Heart right ventricle (tissue), 16 donors: ENCODE results near the gene IL20RA. TPM values are rescaled to one million over a fixed set of nuclear protein-coding genes. Genes with fewer than 3 reads are reported as not detected.

ENCODE experiments used
- ATAC-seq, 8 donors: fragments of 200-7000 bp; cut with Tn5 transposase; one replicate each; pipeline ENCODE4 v1.9.1; 2020; ENCODE audit warnings: mild to moderate bottlenecking in 8 of 8, moderate library complexity in 8 of 8, moderate number of reproducible peaks in 1 of 8
- DNase-seq, 2 donors: peaks; one replicate each; pipeline ENCODE4 v3.0.0-alpha.2; 2020
- H3K27ac ChIP-seq, 10 donors: fragments of 200-600 bp; sonication (generic) in 2 of 10; one replicate each; pipeline versions ENCODE4 v1.5.0 to v1.8.0; 2020 to 2022; ENCODE audit warnings: mild to moderate bottlenecking in 3 of 10
- H3K27me3 ChIP-seq, 7 donors: fragments of 200-600 bp; one replicate each; pipeline ENCODE4 v1.8.0; 2021 to 2022; ENCODE audit warnings: mild to moderate bottlenecking in 2 of 7
- H3K36me3 ChIP-seq, 9 donors: fragments of 200-600 bp; sonication (generic) in 1 of 9; one replicate each; pipeline versions ENCODE4 v1.5.0 to v1.8.0; 2020 to 2022; ENCODE audit warnings: mild to moderate bottlenecking in 2 of 9
- H3K4me1 ChIP-seq, 9 donors: fragments of 200-600 bp; sonication (generic) in 1 of 9; one replicate each; pipeline versions ENCODE4 v1.5.0 to v1.8.0; 2020 to 2022; ENCODE audit warnings: mild to moderate bottlenecking in 4 of 9
- H3K4me3 ChIP-seq, 10 donors: fragments of 200-600 bp; sonication (generic) in 2 of 10; one replicate each; pipeline versions ENCODE4 v1.5.0 to v1.8.0; 2020 to 2022; ENCODE audit warnings: mild to moderate bottlenecking in 7 of 10, moderate library complexity in 2 of 10
- H3K9me3 ChIP-seq, 11 donors: fragments of 200-600 bp in 10 of 11; sonication (generic) in 2 of 11; one replicate each; pipeline versions ENCODE4 v1.5.0 to v1.8.0; 2013 to 2022; ENCODE audit warnings: mild to moderate bottlenecking in 2 of 11, control low read depth in 1 of 11, moderate library complexity in 1 of 11
- CTCF ChIP-seq, 9 donors: fragments of 200-600 bp; sonication (generic) in 2 of 9; IDR thresholded peaks; one replicate each; pipeline versions ENCODE4 v1.5.0 to v1.8.0; 2021 to 2022; ENCODE audit warnings: antibody characterized with exemption in 9 of 9, mild to moderate bottlenecking in 5 of 9, moderate library complexity in 1 of 9
- WGBS, 2 donors: extraction: QIAGEN DNeasy Blood & Tissue Kit; methylation state at CpG; one replicate each; pipeline ENCODE4 v1.1.7; 2013; ENCODE audit warnings: inconsistent platforms in 1 of 2; 5-methylcytosine and 5-hydroxymethylcytosine counted together
- intact Hi-C, 10 donors: fragments of 100-400 bp; cut with DNase I; formaldehyde crosslinking; loops; one replicate each; pipeline versions ENCODE4 v1.11.1 to v1.14.2; 2022
- polyA plus RNA-seq, 2 donors: library from polyadenylated mRNA; stranded (reverse); fragments of 200-250 nt; gene quantifications; one replicate each; pipeline ENCODE4 v1.2.3, GENCODE V29; 2013
- total RNA-seq, 10 donors: library from RNA; stranded (reverse); fragmentation: NEBNext Ultra II Directional in 3 of 10; extraction: Animal tissue kit (Norgen Biotek cat#: 25700) in 3 of 10; gene quantifications; one replicate each; pipeline versions ENCODE4 v1.2.1 to v1.2.4, GENCODE V29; 2021 to 2023
- donor health status: Arrhythmogenic right ventricular cardiomyopathy.
- donor health status: ischemic (EF 13 %, LVEDD 7.1; RV severe dilation, severe dysfunction).
- donor health status: healthy with polysubstance abuse.
- donor health status: DM: no; HTN: yes; CAD: no.
- donor health status: DM: no; HTN: no; CAD: no.
- donor health status: ischemic (EF 25% LVEDD 6.9; RV normal size, moderate dysfunction).
- donor health status: ischemic (EF 25% LVEDD 5.7; RV mildly dilated, moderate dysfunction).
- donor health status: healthy.
- donor health status: DM: yes; HTN: yes; CAD: no.
- donor health status: Ischemic cardiomyopathy.
- donor health status: ischemic (EF 35%, LVEDD 5.7; RV mildly dilated, moderate dysfunction).
- donor health status: nonischemic (EF 11% LVEDD 7.7; RV severe dilation, severe dysfunction).
- donor health status: DM: yes; HTN: yes; CAD: no.
- donor health status: PGD.
- donor health status: ischemic (EF 29% LVEDD 5.4; RV normal size, mild dysfunction).
- donor health status: nonischemic (EF 23%, LVEDD 6.1; RV moderate dilation, normal function).

IL20RA gene
- total and polyA plus RNA-seq, 12 donors = 0.28 to 15.4 (median 2.1) TPM

- no peak overlapping the region for H3K27ac ChIP-seq
- WGBS, 2 donors = 77 to 83% methylated on average over 4 of the region's 4 CpGs
- intact Hi-C loops = no loop called here
- no peaks in the 10 kb centered on the region for H3K9me3 ChIP-seq
- H3K27me3 ChIP-seq = peaks cover 0 to 8% (median 4%) of the 10 kb centered on the region in 7 donors
- no peak overlapping the region for H3K4me3 ChIP-seq
- ATAC-seq (no peak), DNase-seq (no peak)
- H3K4me1 ChIP-seq = no peaks in the 10 kb centered on the region
- TF ChIP-seq CTCF (IDR thresholded peaks at IDR 0.05) = no peak
- no peaks in the 10 kb centered on the region for H3K36me3 ChIP-seq
Observed at GRCh38 chr6:136950436-136951126, 94.2 kb downstream of the IL20RA start.

Other genes starting within 250 kb of the IL20RA start
- gene PEX7, start 222.4 kb downstream of the IL20RA start, total RNA-seq = 10 to 100 TPM; 10.1 to 20.6 (median 16.9) TPM
- 1 to 10 TPM; 2.9 to 5.6 TPM for gene PEX7, start 222.4 kb downstream of the IL20RA start, polyA plus RNA-seq
- gene SLC35D3, start 122.7 kb downstream of the IL20RA start, total RNA-seq = not detected
- under 1 TPM in 1 of 2 donors, not detected in 1; 0.04 TPM for gene SLC35D3, start 122.7 kb downstream of the IL20RA start, polyA plus RNA-seq
- gene IL22RA2, start 128.7 kb upstream of the IL20RA start, total RNA-seq = under 1 TPM in 1 of 10 donors, not detected in 9; 0.12 TPM
- not detected for gene IL22RA2, start 128.7 kb upstream of the IL20RA start, polyA plus RNA-seq
- 100 to 1,000 TPM in 3 of 10 donors, 10 to 100 TPM in 7; 55.8 to 132 (median 78.7) TPM for gene IFNGR1, start 174.4 kb upstream of the IL20RA start, total RNA-seq
- 100 to 1,000 TPM in 1 of 2 donors, 10 to 100 TPM in 1; 66.1 to 121 TPM for gene IFNGR1, start 174.4 kb upstream of the IL20RA start, polyA plus RNA-seq